Thymus (tissue), 11 donors: ENCODE results near the gene ZIC4. TPM values are rescaled to one million over a fixed set of nuclear protein-coding genes. Genes with fewer than 3 reads are reported as not detected.

Experiments used
- DNase-seq, 9 donors: peaks; one replicate each; pipeline ENCODE4 v3.0.0-alpha.2; 2013; ENCODE audit warnings: low spot score in 9 of 9, low read depth in 6 of 9, missing footprints in 1 of 9
- H3K27ac ChIP-seq, 2 donors: one replicate each; pipeline ENCODE4 v1.5.1; 2013; ENCODE audit warnings: control low read depth in 1 of 2, low read depth in 1 of 2, low read length in 1 of 2, mild to moderate bottlenecking in 1 of 2, moderate library complexity in 1 of 2
- H3K27me3 ChIP-seq, 2 donors: one replicate each; pipeline ENCODE4 v1.5.1; 2013; ENCODE audit warnings: low read length in 1 of 2; ENCODE audit not compliant: control insufficient read depth in 2 of 2, insufficient read depth in 1 of 2
- H3K36me3 ChIP-seq, 2 donors: one replicate each; pipeline ENCODE4 v1.5.1; 2013; ENCODE audit warnings: low read length in 1 of 2, mild to moderate bottlenecking in 1 of 2, moderate library complexity in 1 of 2; ENCODE audit not compliant: control insufficient read depth in 2 of 2, insufficient read depth in 2 of 2
- H3K4me1 ChIP-seq, 2 donors: one replicate each; pipeline ENCODE4 v1.5.1; 2013; ENCODE audit warnings: low read length in 2 of 2; ENCODE audit not compliant: control insufficient read depth in 2 of 2, insufficient read depth in 2 of 2
- H3K4me3 ChIP-seq, 2 donors: one replicate each; pipeline ENCODE4 v1.5.1; 2013; ENCODE audit warnings: low read length in 2 of 2, control low read depth in 1 of 2, mild to moderate bottlenecking in 1 of 2
- H3K9me3 ChIP-seq, 2 donors: one replicate each; pipeline ENCODE4 v1.5.1; 2013; ENCODE audit warnings: low read length in 1 of 2, mild to moderate bottlenecking in 1 of 2; ENCODE audit not compliant: control insufficient read depth in 2 of 2, insufficient read depth in 1 of 2
- WGBS: extraction: QIAGEN DNeasy Blood & Tissue Kit; methylation state at CpG from one replicate; pipeline ENCODE4 v1.1.7; 2013; 5-methylcytosine and 5-hydroxymethylcytosine counted together
- polyA plus RNA-seq: library from polyadenylated mRNA; stranded (reverse); fragments of 200-250 nt; gene quantifications from one replicate; pipeline ENCODE4 v1.2.3, GENCODE V29; 2013
- total RNA-seq: library from RNA; stranded (reverse); fragments of 120-200 nt; gene quantifications from one replicate; pipeline ENCODE4 v1.2.4, GENCODE V29; 2013
- donor health status: healthy.

The ZIC4 gene
- total and polyA plus RNA-seq, 2 donors = not detected

DNA sequence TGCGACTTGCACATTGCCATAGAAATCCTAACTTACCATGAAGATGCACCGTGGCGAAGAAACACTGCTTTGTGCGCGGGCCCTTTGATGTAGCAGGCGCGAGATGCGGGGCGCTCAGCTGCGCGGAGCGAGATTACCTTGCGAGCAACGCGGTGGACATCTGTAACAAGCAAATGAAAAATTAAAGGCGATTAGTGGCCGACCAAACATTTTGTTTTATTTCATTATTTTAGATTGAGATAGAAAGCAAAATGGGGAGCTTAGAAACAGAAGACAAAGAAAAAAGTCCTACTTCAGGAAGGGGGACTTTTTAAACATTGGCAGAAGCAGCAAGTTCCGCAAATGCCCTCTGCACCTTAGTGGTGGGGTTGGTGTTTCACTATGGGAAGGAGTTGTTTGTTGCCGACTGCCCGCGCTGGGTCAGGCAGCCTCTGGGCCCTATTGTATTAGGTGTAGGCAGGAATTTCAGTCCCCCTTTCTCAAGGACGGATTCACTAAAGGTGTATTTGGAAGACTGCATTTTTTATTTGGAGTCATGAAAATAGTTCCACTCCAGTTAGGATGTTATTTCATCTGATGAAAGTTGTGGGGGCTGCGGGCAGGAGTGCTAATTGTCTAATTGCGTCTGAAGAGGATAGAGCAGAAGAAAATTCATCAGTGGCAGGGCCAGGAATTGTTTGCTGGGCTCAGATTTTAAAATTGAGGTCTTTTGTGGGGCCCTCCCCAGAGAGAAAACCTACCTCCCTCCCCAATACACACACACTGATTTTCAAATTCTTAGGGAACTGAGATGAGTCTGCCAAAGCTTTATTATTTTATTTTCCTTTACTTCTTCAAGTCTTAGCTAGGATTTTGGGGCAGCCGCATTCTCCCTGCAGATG lies 17.4 kb downstream of the ZIC4 start:
- Histone ChIP-seq H3K9me3 (peaks cover 8 to 23% of the 10 kb centered on the region in 2 donors), H3K4me1 (no peaks in the 10 kb centered on the region), H3K4me3 (no peak overlapping the region), H3K27me3 (peaks cover 71 to 97% of the 10 kb centered on the region in 2 donors), H3K27ac (no peak overlapping the region), H3K36me3 (no peaks in the 10 kb centered on the region)
- 9% methylated on average over 25 of the region's 25 CpGs for WGBS
- DNase-seq = no peak

DNA sequence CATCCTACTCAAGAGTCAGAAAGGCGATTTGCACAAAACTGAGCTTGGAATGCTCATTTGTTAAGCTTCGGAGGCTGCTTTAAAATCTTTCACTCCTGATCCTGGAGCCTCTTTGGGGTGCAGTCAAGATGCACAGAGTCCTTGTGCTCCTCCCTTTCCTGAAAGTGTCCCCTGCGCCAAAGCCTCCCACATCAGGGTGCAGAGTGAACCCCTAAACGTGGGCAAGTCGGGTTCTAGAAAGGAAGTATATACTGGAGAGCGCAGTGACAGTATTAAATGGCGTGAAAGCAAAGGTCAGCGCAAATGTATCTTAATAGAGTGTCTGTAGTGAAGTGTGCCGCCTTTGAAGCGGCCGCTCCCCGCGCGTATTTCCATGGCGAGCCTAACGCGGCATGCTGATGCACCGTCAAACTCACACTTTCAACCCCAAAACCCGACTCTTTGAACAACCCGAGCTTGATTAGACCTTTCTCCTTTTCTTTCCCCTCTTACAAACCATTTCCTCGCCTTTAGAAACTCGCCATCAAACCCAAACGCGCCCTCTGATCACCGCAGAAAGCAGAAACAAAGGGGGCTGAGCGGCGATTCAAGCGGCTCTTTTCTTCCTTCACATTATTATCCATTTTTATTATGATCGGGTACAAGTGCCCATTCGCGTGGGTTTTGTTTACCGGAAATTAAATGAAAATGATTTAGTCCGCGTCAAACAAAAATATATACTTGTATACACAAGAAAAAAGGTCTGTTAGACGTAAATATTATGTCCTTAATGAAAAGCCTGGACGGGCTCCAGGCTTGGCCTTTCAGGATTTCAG lies 18.3 kb downstream of the ZIC4 start:
- Histone ChIP-seq H3K4me1 (no peaks in the 10 kb centered on the region), H3K9me3 (peaks cover 8 to 23% of the 10 kb centered on the region in 2 donors), H3K4me3 (no peak overlapping the region), H3K27ac (no peak overlapping the region), H3K27me3 (peaks cover 62 to 97% of the 10 kb centered on the region in 2 donors), H3K36me3 (no peaks in the 10 kb centered on the region)
- 7% methylated on average over 36 of the region's 36 CpGs for WGBS
- no peak for DNase-seq

DNA sequence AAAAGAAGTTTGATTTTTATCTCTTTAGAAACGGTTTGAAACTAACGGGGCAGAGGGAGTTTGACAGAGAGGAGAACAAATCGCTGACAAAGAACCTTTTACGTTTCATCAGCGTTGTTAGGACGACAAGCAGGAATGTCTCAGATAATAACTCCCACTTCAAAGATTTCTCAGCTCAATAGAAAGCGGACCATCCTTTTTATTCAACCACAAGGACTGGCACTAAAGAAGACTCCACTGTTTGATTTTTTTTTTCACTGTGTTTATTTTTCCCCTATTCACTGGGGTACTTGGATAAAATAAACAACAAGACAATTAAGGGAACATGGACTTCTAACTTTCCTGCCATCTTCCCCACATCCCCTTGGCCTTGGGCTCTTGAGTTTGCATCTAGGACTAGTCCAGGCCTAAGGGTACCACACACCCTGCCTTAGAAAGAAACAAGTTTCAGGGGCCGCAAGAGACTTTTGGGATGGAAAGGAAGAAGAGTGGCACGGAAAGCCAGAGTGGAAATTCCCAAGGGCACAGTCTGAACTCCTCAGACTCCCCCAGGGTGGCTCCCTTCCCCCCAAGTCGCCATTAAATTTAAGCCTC lies 19.0 kb downstream of the ZIC4 start:
- peaks cover 8 to 19% of the 10 kb centered on the region in 2 donors for H3K9me3 ChIP-seq
- H3K27ac ChIP-seq = no peak overlapping the region
- DNase-seq = no peak
- 9% methylated on average over 10 of the region's 10 CpGs for WGBS
- peaks cover 55 to 96% of the 10 kb centered on the region in 2 donors for H3K27me3 ChIP-seq
- no peak overlapping the region for H3K4me3 ChIP-seq
- no peaks in the 10 kb centered on the region for H3K4me1 ChIP-seq
- no peaks in the 10 kb centered on the region for H3K36me3 ChIP-seq

DNA sequence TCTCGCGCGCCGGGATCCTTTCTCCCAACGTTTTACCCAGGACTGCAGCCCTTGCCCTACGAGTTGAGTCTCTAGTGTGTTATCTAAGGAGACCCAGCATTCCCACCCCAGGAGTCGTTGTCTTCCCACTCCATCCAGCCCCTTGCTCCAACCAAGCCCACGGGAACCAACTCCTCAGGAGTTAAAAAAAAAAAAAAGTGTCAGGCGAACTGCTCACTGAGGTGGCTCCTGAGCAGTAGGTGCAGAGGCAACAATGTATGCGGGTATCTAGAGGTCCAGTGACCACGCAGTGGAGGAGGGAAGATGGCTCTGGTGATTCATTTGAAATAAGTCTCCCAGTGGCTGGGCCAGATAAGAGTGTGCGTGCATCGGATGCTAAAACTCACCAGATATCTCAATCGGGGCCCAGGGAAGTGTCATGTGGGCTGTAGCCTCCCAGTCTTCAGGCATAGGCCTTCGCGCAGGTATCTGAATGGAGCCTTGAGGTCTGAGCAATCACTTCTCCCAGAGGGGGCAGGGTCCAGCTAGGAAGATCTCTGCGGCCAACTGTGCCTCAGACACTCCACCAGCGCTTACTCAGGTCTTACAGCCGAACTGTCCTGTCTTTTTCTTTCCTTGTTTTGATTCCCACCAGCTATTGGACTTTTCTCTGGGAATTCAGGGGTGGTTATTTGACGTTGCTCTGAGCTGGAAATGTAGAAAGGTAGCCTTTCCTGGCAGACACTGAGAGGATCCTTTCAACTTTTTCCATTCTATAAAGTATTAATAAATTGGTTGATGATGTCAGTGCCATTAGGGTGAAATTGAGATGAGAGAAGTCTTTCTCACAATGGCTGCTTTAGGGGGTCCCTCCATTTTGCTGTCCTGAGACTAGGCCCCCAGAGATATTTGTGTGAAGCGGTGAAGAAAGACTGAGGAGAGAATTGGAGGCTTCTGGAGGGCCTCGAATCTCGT lies 21.0 kb downstream of the ZIC4 start:
- H3K27ac ChIP-seq = no peak overlapping the region
- DNase-seq = no peak
- peaks cover 0 to 3% of the 10 kb centered on the region in 2 donors for H3K9me3 ChIP-seq
- no peak overlapping the region for H3K4me3 ChIP-seq
- H3K27me3 ChIP-seq = peaks cover 35 to 90% of the 10 kb centered on the region in 2 donors
- no peaks in the 10 kb centered on the region for H3K4me1 ChIP-seq
- 13% methylated on average over 23 of the region's 23 CpGs for WGBS
- H3K36me3 ChIP-seq = no peaks in the 10 kb centered on the region

DNA sequence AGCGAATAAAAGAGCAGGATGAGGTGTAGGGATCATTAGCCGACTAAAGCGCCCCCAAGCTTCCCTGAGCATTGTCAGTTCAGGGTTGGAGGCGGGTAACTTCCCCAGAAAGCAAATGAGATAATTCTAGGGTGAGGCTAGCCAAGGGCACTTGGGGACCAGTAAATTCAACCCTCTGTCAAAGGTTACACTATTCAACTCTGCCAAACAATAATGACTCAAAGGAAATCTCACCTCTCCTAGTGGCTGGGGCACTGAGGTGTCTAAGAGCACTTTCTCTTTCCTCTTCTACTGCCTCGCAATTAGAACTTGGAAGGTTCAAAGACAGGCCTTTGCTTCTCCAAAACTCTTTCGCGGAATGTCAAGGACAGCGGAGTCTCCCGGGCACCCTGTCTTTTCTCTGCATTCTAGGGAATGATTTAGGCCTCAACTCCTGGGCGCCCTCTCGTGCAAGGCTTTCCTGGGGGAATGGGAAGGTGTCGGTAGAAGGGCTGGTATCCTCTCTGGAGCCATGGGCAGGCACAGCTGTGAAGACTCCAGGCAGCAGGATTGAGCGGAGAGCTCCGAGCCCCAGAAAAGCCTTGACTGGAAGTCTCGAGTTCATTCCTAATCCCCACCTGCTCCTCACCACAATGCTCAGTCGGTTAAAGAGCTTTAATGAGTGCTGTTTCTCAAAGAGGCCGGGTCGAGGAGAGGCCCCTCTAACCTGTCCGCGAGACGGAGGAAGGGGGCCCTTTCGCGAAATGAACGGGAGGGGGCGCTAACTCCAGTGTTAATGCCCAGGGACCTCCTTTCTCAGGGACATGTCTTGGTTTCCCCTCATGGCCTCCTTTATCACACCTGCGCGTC lies 21.9 kb downstream of the ZIC4 start:
- 13% methylated on average over 27 of the region's 27 CpGs for WGBS
- no peaks in the 10 kb centered on the region for H3K9me3 ChIP-seq
- no peak for DNase-seq
- peaks cover 36 to 90% of the 10 kb centered on the region in 2 donors for H3K27me3 ChIP-seq
- no peaks in the 10 kb centered on the region for H3K36me3 ChIP-seq
- H3K27ac ChIP-seq = no peak overlapping the region
- H3K4me3 ChIP-seq = no peak overlapping the region
- no peaks in the 10 kb centered on the region for H3K4me1 ChIP-seq

DNA sequence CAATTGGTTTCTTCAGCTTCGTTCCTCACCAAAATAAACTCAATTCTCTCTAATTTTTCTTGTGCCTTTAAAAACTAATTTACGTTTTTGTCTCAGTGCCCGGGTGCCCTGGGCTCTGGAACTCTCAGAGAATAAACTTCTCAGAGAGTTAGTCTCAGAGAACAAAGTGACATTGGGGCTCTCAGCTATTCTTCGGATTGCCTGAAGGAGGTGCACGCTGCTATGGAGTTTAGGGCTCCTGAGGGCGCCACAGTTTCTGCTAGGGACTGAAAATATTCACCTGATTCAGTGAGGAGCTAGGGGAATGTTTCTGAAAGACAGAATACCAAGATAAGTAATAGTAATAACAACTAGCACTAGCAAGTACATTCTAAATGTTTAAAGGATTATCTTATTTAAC lies 22.7 kb downstream of the ZIC4 start:
- Histone ChIP-seq H3K4me3 (no peak overlapping the region), H3K36me3 (no peaks in the 10 kb centered on the region), H3K27me3 (peaks cover 34 to 90% of the 10 kb centered on the region in 2 donors), H3K27ac (no peak overlapping the region), H3K9me3 (no peaks in the 10 kb centered on the region), H3K4me1 (no peaks in the 10 kb centered on the region)
- DNase-seq = no peak
- WGBS = 4% methylated on average over 6 of the region's 6 CpGs

DNA sequence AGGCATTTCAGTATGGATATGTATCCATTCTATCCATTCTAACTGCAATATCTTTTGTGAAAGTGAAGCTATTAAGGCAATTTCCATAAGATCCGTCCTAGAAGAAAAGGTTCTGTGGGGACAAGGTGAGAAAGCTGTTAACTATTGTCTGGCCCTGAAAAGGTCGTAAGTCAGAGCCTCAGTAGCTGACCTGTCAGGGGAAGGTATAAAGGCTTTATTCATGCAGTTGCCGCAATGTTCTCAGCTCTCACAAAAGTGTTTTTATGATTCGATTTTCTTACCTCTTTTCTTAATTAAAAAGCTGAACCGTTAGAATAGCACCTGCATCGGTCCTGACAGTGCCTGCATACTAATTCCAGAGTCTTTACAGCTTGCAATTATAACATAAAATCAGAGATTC lies 24.7 kb downstream of the ZIC4 start:
- no peak overlapping the region for H3K27ac ChIP-seq
- no peaks in the 10 kb centered on the region for H3K9me3 ChIP-seq
- no peaks in the 10 kb centered on the region for H3K36me3 ChIP-seq
- no peak overlapping the region for H3K4me3 ChIP-seq
- DNase-seq = no peak
- H3K27me3 ChIP-seq = peaks cover 29 to 86% of the 10 kb centered on the region in 2 donors
- H3K4me1 ChIP-seq = no peaks in the 10 kb centered on the region
- WGBS = 9% methylated on average over 6 of the region's 6 CpGs

DNA sequence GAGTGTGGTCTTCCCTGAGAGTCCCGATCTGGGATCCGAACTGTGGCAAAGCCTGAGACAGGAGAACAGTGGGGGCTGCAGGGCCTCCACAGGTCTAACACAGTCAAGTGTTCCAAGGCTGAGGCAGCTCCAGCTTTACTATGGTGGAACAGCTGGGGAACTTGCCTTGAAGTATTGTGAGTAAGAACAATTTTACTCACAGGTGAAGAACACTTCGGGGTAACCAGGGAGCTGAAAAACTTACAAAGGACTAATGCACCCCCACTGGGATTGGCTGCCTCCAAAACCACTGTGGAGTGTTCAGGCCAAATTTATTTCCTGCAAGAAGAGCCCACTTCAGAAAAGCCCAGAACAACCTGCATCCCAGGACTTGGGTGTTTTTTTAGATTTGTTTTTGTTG lies 25.4 kb downstream of the ZIC4 start:
- Histone ChIP-seq H3K4me3 (no peak overlapping the region), H3K27me3 (peaks cover 27 to 85% of the 10 kb centered on the region in 2 donors), H3K4me1 (no peaks in the 10 kb centered on the region), H3K36me3 (no peaks in the 10 kb centered on the region), H3K27ac (no peak overlapping the region), H3K9me3 (no peaks in the 10 kb centered on the region)
- WGBS = 8% methylated on average over 3 of the region's 3 CpGs
- DNase-seq = no peak
